TTC549 (cell line): ENCODE data around the gene LHFPL6.

Source experiments
- FAIRE-seq: peaks from 2 replicates; lab custom pipeline; 2012; peaks lifted over from hg19 to GRCh38; lab: Jason Lieb, UNC

Gene LHFPL6

GRCh38 chr13:39590466-39591036 is 12.4 kb downstream of the LHFPL6 start:
- FAIRE-seq = no peak

GRCh38 chr13:39588384-39588783 is 14.6 kb downstream of the LHFPL6 start:
- no peak for FAIRE-seq

GRCh38 chr13:39587939-39588338 is 15.1 kb downstream of the LHFPL6 start:
- FAIRE-seq = no peak

GRCh38 chr13:39586958-39587605 is 15.9 kb downstream of the LHFPL6 start:
- FAIRE-seq = no peak

GRCh38 chr13:39586151-39586550 is 16.8 kb downstream of the LHFPL6 start:
- no peak for FAIRE-seq

GRCh38 chr13:39585219-39585618 is 17.8 kb downstream of the LHFPL6 start:
- FAIRE-seq = no peak

GRCh38 chr13:39580881-39581575 is 22.0 kb downstream of the LHFPL6 start:
- no peak for FAIRE-seq

- FAIRE-seq = no peak
Measured at GRCh38 chr13:39578821-39579291, 24.1 kb downstream of the LHFPL6 start.

GRCh38 chr13:39577838-39578491 is 25.0 kb downstream of the LHFPL6 start:
- no peak for FAIRE-seq

- FAIRE-seq = no peak
Measured at GRCh38 chr13:39577203-39577602, 25.8 kb downstream of the LHFPL6 start.

GRCh38 chr13:39575641-39576238 is 27.3 kb downstream of the LHFPL6 start:
- no peak for FAIRE-seq

GRCh38 chr13:39571502-39572092 is 31.4 kb downstream of the LHFPL6 start:
- FAIRE-seq = no peak

GRCh38 chr13:39567569-39567968 is 35.4 kb downstream of the LHFPL6 start:
- FAIRE-seq = no peak

GRCh38 chr13:39566216-39566869 is 36.6 kb downstream of the LHFPL6 start:
- no peak for FAIRE-seq

GRCh38 chr13:39565036-39565949 is 37.7 kb downstream of the LHFPL6 start:
- no peak for FAIRE-seq

GRCh38 chr13:39563470-39563735 is 39.6 kb downstream of the LHFPL6 start:
- FAIRE-seq = no peak

- FAIRE-seq = no peak
Measured at GRCh38 chr13:39561971-39562370, 41.0 kb downstream of the LHFPL6 start.

GRCh38 chr13:39559847-39560246 is 43.1 kb downstream of the LHFPL6 start:
- no peak for FAIRE-seq

- no peak for FAIRE-seq
Measured at GRCh38 chr13:39557285-39557955, 45.6 kb downstream of the LHFPL6 start.

GRCh38 chr13:39556866-39557265 is 46.1 kb downstream of the LHFPL6 start:
- no peak for FAIRE-seq
